HG02840 (cell line): ENCODE data around the gene MRPL40.
A peak's percentile ranks its signal among the peaks of the same experiment; 100 is the strongest.

Experiments
- ATAC-seq: cut with Tn5 transposase; IDR thresholded peaks from one replicate; pipeline ENCODE4 v1.9.1; 2021; ENCODE audit warnings: mild to moderate bottlenecking, moderate library complexity, moderate number of reproducible peaks; ENCODE audit not compliant: unreplicated experiment, low FRiP score

Gene MRPL40

DNA sequence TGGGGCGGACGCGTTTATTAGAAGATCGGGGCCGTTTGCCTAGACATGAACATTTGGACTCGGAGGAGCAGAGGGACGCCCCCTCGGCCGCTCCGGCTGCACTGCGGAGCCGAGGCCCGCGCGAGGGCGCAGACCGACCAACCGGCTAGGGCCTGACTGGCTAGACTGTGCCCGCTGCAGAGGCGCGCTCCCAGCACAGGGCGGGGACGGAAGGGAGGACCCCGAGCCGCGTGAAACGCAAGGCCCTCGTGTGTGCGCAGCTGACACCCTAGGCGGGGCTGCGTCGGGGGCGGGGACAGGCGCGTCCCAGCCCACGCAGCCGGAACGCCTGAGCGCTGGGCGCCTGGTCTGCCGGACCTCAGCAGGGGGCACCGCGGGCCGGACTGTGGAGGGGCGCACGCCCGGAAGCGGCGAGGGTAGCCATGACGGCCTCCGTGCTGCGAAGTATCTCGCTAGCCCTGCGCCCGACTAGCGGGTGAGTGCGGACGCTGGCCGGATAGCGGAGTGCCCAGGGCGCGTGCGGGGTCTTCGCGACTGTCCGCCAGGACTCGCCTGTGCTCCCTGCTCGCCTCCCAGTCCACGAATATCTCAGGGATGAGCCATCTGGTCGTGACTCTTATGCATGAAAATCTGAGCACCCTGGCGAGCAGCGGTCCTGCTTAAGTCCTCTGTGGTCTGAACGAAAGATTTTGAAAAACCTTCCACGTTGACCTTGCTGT lies at the start of gene MRPL40:
MRPL40 (plus strand) TSS at position 413 of the 719 bp plus-strand sequence; CDS start at position 423, 10 bp downstream.
- ATAC-seq = peak; percentile 79

DNA sequence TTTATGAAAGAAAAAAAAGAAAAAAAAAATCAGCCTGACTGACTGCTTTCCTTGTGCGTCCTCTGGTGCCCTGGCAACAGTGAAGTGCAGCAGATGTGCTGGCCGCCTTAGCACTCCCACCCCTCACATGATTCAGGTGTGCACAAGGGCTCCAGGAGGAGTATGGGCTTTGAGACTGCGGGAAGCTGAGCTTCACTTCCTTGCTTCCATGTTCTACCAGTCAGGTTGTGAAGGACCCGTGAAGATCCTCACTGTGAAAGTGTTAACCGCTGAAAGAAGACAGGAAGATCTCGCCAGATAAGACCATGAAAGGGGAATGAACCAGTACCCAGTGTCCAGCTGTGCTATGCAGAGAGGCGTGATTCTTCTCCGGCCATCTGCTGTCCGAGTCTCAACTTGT lies 49.1 kb upstream of the MRPL40 start:
- no peak for ATAC-seq

- no peak for ATAC-seq
Measured at GRCh38 chr22:19385221-19385906, 47.0 kb upstream of the MRPL40 start.

DNA sequence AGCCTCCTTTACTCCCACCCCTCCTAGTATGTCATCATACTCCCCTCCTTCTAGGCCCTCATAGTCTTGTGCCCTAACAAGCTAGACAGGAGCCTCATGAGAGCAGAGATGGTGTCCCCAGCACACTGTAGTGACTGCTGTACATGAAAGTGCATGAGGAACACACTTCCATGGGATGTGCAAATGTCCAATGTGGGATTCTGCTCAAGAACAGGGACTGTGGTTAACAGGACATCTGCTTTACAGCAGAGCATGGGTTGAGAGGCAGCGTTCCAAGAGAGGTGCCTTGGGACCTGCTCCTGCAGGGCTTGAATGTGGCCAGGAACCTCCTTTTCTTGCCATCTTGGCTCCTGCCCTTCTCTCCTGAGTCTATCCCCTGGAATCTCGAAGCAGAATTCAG lies 46.1 kb upstream of the MRPL40 start:
- ATAC-seq = no peak

GRCh38 chr22:19387038-19387437 lies 45.3 kb upstream of the MRPL40 start:
- ATAC-seq = no peak

GRCh38 chr22:19387575-19387974 lies 44.8 kb upstream of the MRPL40 start:
- no peak for ATAC-seq

DNA sequence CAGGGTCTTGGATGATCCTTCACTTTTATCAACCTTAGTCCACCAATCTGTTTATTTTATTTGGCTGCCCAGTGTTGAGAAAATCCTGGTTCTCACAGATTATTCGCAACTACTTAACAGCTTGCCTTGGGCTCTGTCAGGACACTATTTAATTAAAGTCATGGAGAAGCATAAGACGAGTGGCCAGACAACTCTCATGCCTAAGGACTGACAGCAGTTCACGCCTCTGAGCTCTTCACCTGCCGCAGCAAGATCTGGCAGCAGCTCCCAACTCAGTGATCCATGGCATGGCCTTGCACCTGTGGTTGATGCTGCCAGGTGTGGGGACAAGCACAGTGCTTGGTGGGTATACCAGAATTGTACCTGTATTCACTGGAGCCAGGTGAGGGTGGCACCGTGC lies 38.6 kb upstream of the MRPL40 start:
- ATAC-seq = no peak

- no peak for ATAC-seq
Measured at GRCh38 chr22:19394274-19395050, 37.9 kb upstream of the MRPL40 start.

DNA sequence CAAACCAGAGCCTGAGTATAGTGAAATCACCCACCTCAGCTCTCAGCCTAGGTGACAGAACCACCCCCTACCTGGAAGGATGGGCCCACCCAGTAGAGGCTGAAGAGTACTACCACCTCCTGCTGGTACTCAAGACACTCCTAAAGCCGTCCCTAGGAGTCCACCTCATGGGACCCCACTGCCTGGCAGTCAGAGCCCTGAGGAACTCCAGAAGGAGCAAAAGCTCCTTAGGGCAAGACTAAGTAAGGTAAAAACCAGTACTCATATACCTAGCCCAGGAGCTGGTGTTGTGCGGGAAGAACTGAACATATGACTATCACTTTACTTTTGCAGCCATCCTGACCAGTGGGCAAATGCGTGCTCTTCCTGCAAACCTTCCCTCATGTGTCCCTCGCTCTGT lies 37.1 kb upstream of the MRPL40 start:
- no peak for ATAC-seq

DNA sequence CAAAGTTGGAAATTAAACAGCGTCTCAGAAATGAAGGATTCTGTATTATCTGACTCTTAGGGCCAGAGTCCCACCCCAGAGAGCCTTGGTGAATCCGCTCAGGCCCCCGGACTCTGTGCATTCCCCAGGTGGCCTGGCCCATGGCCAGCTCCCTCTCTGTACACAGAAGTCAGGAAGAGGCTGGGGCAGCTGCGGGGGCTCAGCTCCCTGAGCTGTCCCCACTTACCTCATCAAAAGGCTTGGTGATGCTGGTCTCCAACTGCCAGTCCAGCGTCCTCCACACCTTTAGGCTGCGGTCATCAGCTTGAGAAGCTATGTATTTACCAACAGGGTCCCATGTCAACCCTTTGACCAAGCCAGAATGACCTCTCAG lies 35.8 kb upstream of the MRPL40 start:
- ATAC-seq = no peak

DNA sequence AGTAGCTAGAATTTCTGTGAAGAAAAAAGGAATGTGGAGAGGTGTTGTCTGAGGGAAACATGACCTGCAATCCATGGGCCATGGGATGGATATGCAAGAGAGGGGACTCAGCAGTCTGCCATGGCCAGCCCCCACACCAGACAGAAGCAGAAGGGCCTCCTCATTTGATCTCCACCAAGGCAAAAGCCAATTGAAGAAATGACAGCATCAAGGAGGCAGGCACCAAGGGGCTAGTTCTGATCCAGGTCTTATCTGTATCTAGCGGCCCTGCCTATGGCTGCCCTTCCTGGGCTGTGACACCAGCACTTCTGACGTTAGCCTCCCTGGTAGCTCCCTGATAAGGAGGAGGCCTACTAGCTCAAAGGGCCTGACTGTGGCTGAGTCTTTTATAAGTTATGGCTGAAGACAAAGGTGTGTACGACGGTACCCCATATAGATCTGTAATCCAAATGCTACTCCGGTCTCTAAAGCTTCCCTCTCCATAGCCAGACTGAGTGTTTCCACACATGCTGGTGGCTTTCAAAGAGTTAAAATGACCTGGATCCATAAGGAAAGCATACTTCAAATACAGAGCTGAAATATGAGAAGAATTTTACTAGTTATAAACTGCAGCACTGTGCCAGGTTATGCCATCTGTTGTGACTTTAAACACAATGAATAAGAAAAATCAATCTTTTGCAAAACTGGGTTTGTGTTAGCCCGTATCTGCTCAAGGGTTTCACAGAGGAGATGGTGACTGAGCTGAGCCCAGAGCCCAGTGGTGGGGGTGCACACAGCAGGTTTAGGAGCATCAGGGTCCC lies 35.2 kb upstream of the MRPL40 start:
- no peak for ATAC-seq

- ATAC-seq = no peak
Measured at GRCh38 chr22:19397734-19398104, 34.6 kb upstream of the MRPL40 start.

DNA sequence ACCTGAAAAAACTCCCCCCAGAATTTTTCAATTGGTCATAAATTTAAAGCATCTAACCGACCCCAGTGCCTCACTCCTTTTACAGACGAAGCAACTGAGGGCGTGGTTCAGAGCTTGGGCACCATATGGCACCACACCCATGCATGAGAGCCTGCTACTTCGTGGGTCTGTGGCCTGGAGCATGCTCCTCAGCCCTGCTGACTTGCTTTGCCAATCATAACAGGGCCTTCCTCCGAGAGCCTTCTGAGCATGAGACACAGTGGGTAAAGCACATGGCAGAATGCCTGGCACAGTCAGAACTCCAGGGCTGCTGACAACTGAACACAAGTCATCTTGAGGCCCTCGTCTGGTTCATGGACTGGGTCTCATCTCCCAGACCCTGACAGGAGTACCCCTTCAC lies 34.1 kb upstream of the MRPL40 start:
- no peak for ATAC-seq

- no peak for ATAC-seq
Measured at GRCh38 chr22:19398652-19399051, 33.7 kb upstream of the MRPL40 start.

- no peak for ATAC-seq
Measured at GRCh38 chr22:19400881-19401280, 31.5 kb upstream of the MRPL40 start.

DNA sequence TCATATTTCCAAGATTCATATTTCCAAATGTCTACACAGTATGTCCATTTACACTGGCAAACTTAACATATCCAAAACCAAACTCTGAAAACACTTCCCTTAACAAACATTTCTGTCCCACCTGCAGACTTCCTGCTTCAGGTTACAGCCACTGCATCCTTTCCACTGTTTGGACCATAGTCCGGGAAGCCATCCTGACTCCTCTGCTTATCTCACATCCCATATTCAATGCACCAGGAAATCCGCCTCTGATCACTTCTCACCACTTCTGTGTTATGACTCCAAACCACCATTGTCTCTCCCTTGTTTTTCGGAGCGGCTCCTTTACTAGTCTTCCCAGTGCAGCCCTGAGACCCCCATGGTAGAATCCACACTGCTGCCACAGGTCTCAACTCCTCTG lies 30.9 kb upstream of the MRPL40 start:
- ATAC-seq = no peak

DNA sequence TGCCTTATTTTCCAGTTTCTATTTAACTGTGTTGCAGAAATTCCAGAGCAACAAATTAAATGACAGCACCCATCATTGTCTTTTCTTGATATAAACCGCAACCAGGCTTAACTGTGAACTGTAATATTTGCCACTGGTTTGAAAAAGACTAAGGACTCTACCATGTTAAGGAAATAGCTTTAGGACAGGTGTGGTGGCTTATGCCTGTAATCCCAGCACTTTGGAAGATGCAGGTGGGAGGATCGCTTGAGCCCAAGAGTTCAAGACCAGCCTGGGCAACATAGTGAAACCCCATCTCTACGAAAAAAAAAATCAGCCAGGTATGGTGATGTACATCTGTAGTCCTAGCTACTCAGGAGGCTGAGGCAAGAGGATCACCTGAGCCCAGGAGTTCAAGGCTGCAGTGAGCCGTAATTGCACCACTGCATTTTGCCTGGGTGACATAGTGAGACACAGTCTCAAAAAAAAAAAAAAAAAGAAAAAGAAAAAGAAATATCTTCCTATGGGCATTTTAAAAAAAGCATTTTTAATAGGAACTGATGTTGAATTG lies 29.6 kb upstream of the MRPL40 start:
- ATAC-seq = no peak

- no peak for ATAC-seq
Measured at GRCh38 chr22:19404676-19405075, 27.7 kb upstream of the MRPL40 start.

- ATAC-seq = no peak
Measured at GRCh38 chr22:19405133-19405532, 27.2 kb upstream of the MRPL40 start.

DNA sequence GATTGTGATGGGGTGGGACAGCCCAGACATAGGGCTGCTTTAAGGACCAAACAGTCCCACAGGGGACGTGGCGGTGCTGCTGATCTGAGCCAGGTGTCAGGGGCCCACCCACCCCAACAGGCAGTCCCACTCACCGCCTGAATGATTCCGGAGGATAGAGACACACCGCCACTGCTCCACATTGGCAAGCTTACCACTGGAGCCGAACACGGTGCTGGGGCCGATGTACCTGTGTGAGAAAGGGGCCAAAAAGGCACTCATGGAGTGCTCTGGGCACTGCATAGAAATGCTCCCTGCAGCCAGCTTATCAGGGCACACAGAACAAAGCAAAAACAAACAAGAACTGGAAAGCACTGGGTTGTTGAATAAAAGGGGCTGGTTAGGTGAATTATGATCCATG lies 26.7 kb upstream of the MRPL40 start:
- ATAC-seq = no peak
